ENCODE data around the gene CASP8AP2. TPM values are rescaled to one million over a fixed set of nuclear protein-coding genes. Genes with fewer than 3 reads are reported as not detected.

Gene CASP8AP2
- total and polyA plus RNA-seq, 2 experiments from 2014 or later, result 31.3 to 75.5 TPM

- Mint-ChIP-seq H3K9me3 (no peaks in the 10 kb centered on the region; the same call in 2 of the 3 replicates), H3K27me3 (ENCODE audit: insufficient read depth, low read depth, poor library complexity) (peaks cover 12% of the 10 kb centered on the region), H3K4me3 (no peak overlapping the region), H3K27ac (peak overlapping the region; percentile 54; the same call in 1 of the 2 replicates), H3K36me3 (ENCODE audit: low read depth) (peaks cover 55% of the 10 kb centered on the region), H3K4me1 (peaks cover 58% of the 10 kb centered on the region)
- Histone ChIP-seq H3K4me2 (no peak overlapping the region), H3K27ac (ENCODE audit: low read depth) (peak overlapping the region; percentile 78), H3K27me3 (ENCODE audit: insufficient read depth) (no peaks in the 10 kb centered on the region), H3F3A (replicated peaks; ENCODE audit: low read depth) (peaks cover 15% of the 10 kb centered on the region), H3K4me3 (no peak overlapping the region), H3K9me2 (ENCODE audit: insufficient read depth) (no peaks in the 10 kb centered on the region), H3K79me2 (replicated peaks; ENCODE audit: insufficient read depth) (peaks cover 97% of the 10 kb centered on the region), H4K20me1 (replicated peaks; ENCODE audit: insufficient read depth) (peaks cover 32% of the 10 kb centered on the region), H2AFZ (no peak overlapping the region), H3K4me1 (ENCODE audit: insufficient read depth) (peaks cover 50% of the 10 kb centered on the region), H3K36me3 (ENCODE audit: insufficient read depth) (peaks cover 15% of the 10 kb centered on the region; the same call in 1 of the 2 replicates)
- no peak for TF ChIP-seq ZNF114 (CRISPR knock-in tag; IDR thresholded peaks at IDR 0.05)
- TF ChIP-seq ZNF331 (CRISPR knock-in tag; IDR thresholded peaks at IDR 0.05; ENCODE audit: low read depth), result no peak
- no peak for TF ChIP-seq CTCF (conservative IDR thresholded peaks at IDR 0.05; ENCODE audit: low read depth in 2 of 2)
- TF ChIP-seq JUNB (IDR thresholded peaks at IDR 0.05; ENCODE audit: unreplicated experiment), result no peak
- no peak for TF ChIP-seq POLR2AphosphoS5 (IDR thresholded peaks at IDR 0.05; ENCODE audit: low read depth)
- no peak for TF ChIP-seq EZH2 (IDR thresholded peaks at IDR 0.05; ENCODE audit: low read depth, unreplicated experiment)
- TF ChIP-seq ETS1 (IDR thresholded peaks at IDR 0.05), result no peak
- TF ChIP-seq STAT1 (IDR thresholded peaks at IDR 0.05; ENCODE audit: unreplicated experiment), result no peak
- no peak for TF ChIP-seq CREB1 (CRISPR knock-in tag; IDR thresholded peaks at IDR 0.05; ENCODE audit: low read depth)
- TF ChIP-seq REST (IDR thresholded peaks at IDR 0.05; ENCODE audit: unreplicated experiment), result no peak
- no peak for TF ChIP-seq NANOG (IDR thresholded peaks at IDR 0.05; ENCODE audit: borderline replicate concordance)
- TF ChIP-seq ZNF462 (CRISPR knock-in tag; IDR thresholded peaks at IDR 0.05), result no peak
- DNase-seq (ENCODE audit: low spot score) (no peak), ATAC-seq (no peak)
These were observed 26.4 kb upstream of the CASP8AP2 start for GRCh38 chr6:89803271-89803670.
